Activated naive CD4-positive, alpha-beta T cell treated with anti-CD3 and anti-CD28 coated beads, Interleukin-2, amount 50 U/mL, for 24 hours (primary cell): ENCODE measurements around the gene LRMDA.
"Not testable (repeated sequence)": the region's sequence is repeated elsewhere in the genome, so short reads cannot be mapped to it uniquely, and the experiment has no call there.

Source experiments
- H3K27ac Mint-ChIP-seq: one replicate; pipeline ENCODE4 v1.8.0; 2021; ENCODE audit warnings: mild to moderate bottlenecking, mixed read lengths
- H3K27me3 Mint-ChIP-seq: one replicate; pipeline ENCODE4 v1.8.0; 2021; ENCODE audit warnings: mixed read lengths
- H3K36me3 Mint-ChIP-seq: one replicate; pipeline ENCODE4 v1.8.0; 2021; ENCODE audit warnings: mixed read lengths
- H3K4me1 Mint-ChIP-seq: one replicate; pipeline ENCODE4 v1.8.0; 2021; ENCODE audit warnings: mixed read lengths
- H3K4me3 Mint-ChIP-seq: one replicate; pipeline ENCODE4 v1.8.0; 2021; ENCODE audit warnings: mild to moderate bottlenecking, mixed read lengths
- H3K9me3 Mint-ChIP-seq: one replicate; pipeline ENCODE4 v1.8.0; 2021; ENCODE audit warnings: mixed read lengths

Gene LRMDA

GRCh38 chr10:76492026-76492425, 1060.6 kb downstream of the LRMDA start:
- H3K4me3 Mint-ChIP-seq = no peak overlapping the region
- H3K36me3 Mint-ChIP-seq = no peaks in the 10 kb centered on the region
- no peaks in the 10 kb centered on the region for H3K4me1 Mint-ChIP-seq
- peaks cover 37% of the 10 kb centered on the region for H3K9me3 Mint-ChIP-seq
- no peak overlapping the region for H3K27ac Mint-ChIP-seq
- H3K27me3 Mint-ChIP-seq = no peaks in the 10 kb centered on the region

GRCh38 chr10:76492678-76493472, 1061.5 kb downstream of the LRMDA start:
- H3K27me3 Mint-ChIP-seq = no peaks in the 10 kb centered on the region
- H3K4me1 Mint-ChIP-seq = no peaks in the 10 kb centered on the region
- H3K36me3 Mint-ChIP-seq = no peaks in the 10 kb centered on the region
- no peak overlapping the region for H3K4me3 Mint-ChIP-seq
- peaks cover 34% of the 10 kb centered on the region for H3K9me3 Mint-ChIP-seq
- H3K27ac Mint-ChIP-seq = no peak overlapping the region

- Mint-ChIP-seq H3K27me3 (no peaks in the 10 kb centered on the region), H3K27ac (no peak overlapping the region), H3K36me3 (no peaks in the 10 kb centered on the region), H3K4me3 (no peak overlapping the region), H3K4me1 (no peaks in the 10 kb centered on the region), H3K9me3 (peaks cover 12% of the 10 kb centered on the region)
Observed at GRCh38 chr10:76497666-76498065, 1066.2 kb downstream of the LRMDA start.

DNA sequence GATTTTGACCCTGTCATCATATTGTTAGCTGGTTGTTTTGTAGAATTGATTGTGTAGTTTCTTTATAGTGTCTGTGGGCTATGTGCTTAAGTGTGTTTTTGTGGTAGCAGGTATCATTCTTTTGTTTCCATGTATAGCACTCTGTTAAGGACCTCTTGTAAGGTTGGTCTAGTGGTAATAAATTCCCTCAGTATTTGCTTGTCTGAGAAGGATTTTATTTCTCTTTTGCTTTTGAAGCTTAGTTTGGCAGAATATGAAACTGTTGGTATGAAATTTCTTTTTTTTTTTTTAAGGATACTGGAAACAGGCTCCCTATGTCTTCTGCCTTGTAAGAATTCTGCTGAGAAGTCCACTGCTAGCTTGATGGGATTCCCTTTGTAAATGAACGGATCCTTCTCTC, 1073.4 kb downstream of the LRMDA start:
- Mint-ChIP-seq H3K4me3 (no peak overlapping the region), H3K9me3 (peaks cover 40% of the 10 kb centered on the region), H3K27me3 (peaks cover 2% of the 10 kb centered on the region), H3K4me1 (no peaks in the 10 kb centered on the region), H3K27ac (no peak overlapping the region), H3K36me3 (no peaks in the 10 kb centered on the region)

DNA sequence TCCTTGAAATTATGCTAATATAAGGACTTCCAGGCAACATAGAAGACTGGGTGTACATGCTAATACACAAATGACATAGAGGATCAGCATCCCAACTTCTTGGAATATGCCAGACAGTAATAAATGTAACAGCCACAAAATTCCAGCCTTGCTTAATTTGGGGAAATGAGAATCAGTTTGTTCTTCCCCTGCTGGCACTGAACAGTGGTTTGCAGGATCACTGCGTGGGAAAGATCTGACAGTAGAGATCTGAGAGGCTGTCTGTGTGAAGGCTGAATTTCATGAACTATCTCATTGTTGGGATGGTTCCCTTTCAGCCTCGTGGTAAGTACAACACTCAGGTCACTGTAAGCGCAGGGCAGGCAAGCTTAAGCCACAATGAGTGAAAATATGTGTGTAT, 1078.0 kb downstream of the LRMDA start:
- Mint-ChIP-seq H3K9me3 (peaks cover 22% of the 10 kb centered on the region), H3K4me3 (no peak overlapping the region), H3K4me1 (no peaks in the 10 kb centered on the region), H3K27me3 (peaks cover 2% of the 10 kb centered on the region), H3K36me3 (no peaks in the 10 kb centered on the region), H3K27ac (no peak overlapping the region)

DNA sequence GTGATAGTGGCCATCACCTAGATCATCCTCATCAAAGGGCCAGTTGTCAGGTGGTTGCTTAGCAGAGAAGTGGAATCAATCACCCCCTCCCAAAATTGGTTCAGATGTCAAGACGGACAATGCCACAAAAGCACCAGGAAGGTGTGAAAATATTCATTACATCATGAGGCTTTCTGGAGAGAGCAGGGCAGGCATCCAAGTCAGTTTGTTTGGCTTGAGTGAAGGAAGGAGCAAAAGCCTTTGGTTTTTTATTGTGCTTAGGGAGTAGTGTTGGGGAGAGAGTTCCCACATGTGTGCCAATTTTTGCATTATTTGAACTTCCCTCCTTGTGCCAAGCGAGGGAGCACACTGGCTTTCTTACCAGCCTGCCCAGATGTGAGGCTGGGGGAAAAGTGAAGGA, 1082.9 kb downstream of the LRMDA start:
- no peaks in the 10 kb centered on the region for H3K36me3 Mint-ChIP-seq
- no peak overlapping the region for H3K27ac Mint-ChIP-seq
- no peak overlapping the region for H3K4me3 Mint-ChIP-seq
- no peaks in the 10 kb centered on the region for H3K27me3 Mint-ChIP-seq
- H3K4me1 Mint-ChIP-seq = no peaks in the 10 kb centered on the region
- H3K9me3 Mint-ChIP-seq = no peaks in the 10 kb centered on the region

GRCh38 chr10:76514869-76515268, 1083.4 kb downstream of the LRMDA start:
- no peak overlapping the region for H3K27ac Mint-ChIP-seq
- no peaks in the 10 kb centered on the region for H3K27me3 Mint-ChIP-seq
- no peaks in the 10 kb centered on the region for H3K36me3 Mint-ChIP-seq

DNA sequence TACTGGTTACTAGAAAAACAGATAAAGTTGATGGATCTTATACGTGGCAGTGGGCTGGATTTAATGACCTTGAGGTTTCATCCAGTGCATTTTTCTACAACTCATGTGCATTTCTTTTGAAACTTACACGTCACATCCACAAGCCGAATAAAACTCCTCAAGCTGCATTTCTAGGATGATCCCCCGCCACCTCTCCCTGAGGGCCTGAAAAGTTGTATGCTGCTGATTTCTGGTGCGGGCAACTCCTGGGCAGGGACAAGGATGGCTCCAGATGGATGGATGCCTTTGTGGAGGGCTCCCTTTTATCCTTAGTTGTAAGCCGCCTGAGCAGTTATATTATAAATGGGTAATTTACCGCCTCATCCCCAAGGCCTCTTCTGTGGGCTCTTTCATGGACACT, 1091.1 kb downstream of the LRMDA start:
- Mint-ChIP-seq H3K4me1 (no peaks in the 10 kb centered on the region), H3K36me3 (no peaks in the 10 kb centered on the region), H3K4me3 (no peak overlapping the region), H3K27me3 (no peaks in the 10 kb centered on the region), H3K27ac (no peak overlapping the region), H3K9me3 (peaks cover 5% of the 10 kb centered on the region)

More at GRCh38 chr10:76514869-76515268, 1083.4 kb downstream of the LRMDA start:
- Mint-ChIP-seq H3K4me1 (no peaks in the 10 kb centered on the region), H3K4me3 (no peak overlapping the region), H3K9me3 (no peaks in the 10 kb centered on the region)

- Mint-ChIP-seq H3K9me3 (peaks cover 5% of the 10 kb centered on the region), H3K27me3 (no peaks in the 10 kb centered on the region), H3K36me3 (no peaks in the 10 kb centered on the region), H3K4me3 (no peak overlapping the region), H3K27ac (no peak overlapping the region), H3K4me1 (no peaks in the 10 kb centered on the region)
Observed at GRCh38 chr10:76523246-76523645, 1091.8 kb downstream of the LRMDA start.

DNA sequence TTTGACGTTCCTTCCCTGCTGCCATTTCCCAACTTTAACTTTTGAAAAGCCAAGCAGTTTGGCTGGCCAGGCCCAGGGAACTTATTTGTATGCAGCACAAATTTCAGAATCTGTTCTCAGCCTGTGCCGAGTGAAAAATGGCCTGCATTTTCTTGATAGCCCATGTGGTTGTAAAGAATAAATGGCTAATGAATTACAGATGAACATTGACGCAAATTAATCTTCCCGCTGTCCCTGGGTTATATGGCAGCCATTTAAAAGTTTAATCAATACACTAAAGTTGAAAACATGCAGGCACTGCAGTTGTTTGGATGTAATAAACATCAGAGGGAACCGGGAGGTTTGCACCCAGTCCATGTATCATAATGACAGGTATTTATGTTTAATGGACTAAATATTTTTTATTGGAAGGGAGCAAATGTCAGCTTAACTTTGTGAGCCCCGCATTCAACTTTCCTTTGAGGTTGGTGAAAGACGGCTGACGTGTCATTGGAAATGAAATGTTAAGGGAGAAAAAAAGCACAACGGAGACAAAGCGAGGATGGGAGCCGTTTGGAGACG, 1092.4 kb downstream of the LRMDA start:
- no peak overlapping the region for H3K4me3 Mint-ChIP-seq
- no peaks in the 10 kb centered on the region for H3K4me1 Mint-ChIP-seq
- H3K27me3 Mint-ChIP-seq = no peaks in the 10 kb centered on the region
- H3K27ac Mint-ChIP-seq = no peak overlapping the region
- peaks cover 5% of the 10 kb centered on the region for H3K9me3 Mint-ChIP-seq
- H3K36me3 Mint-ChIP-seq = no peaks in the 10 kb centered on the region

- H3K4me3 Mint-ChIP-seq, H3K4me1 Mint-ChIP-seq, H3K27ac Mint-ChIP-seq, H3K9me3 Mint-ChIP-seq, H3K27me3 Mint-ChIP-seq, H3K36me3 Mint-ChIP-seq: not testable (repeated sequence)
Observed at GRCh38 chr10:76526833-76527232, 1095.4 kb downstream of the LRMDA start.

GRCh38 chr10:76540331-76540730, 1108.9 kb downstream of the LRMDA start:
- Mint-ChIP-seq H3K4me3 (no peak overlapping the region), H3K4me1 (no peaks in the 10 kb centered on the region), H3K36me3 (no peaks in the 10 kb centered on the region), H3K27ac (no peak overlapping the region), H3K9me3 (no peaks in the 10 kb centered on the region), H3K27me3 (peaks cover 3% of the 10 kb centered on the region)

DNA sequence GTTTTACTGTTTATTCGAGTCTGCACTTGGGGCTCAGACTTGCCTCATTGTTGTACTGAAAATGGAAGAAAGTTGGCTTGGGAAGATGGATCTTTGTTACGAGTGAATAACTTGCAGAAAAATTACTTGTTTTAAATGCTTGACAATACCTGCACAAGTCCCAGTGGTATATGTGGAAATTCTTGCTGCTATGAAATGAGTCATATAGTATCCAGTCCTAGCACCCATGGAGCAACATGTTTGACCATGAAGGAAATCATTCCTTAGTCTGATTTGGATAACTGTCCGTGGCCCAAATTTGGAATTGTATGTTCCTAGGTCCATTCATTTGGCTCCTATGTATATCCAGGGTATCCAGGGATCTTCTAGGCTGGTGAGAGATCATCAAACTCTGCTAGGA, 1109.4 kb downstream of the LRMDA start:
- no peaks in the 10 kb centered on the region for H3K4me1 Mint-ChIP-seq
- H3K9me3 Mint-ChIP-seq = no peaks in the 10 kb centered on the region
- no peaks in the 10 kb centered on the region for H3K36me3 Mint-ChIP-seq
- H3K27ac Mint-ChIP-seq = no peak overlapping the region
- H3K27me3 Mint-ChIP-seq = peaks cover 3% of the 10 kb centered on the region
- no peak overlapping the region for H3K4me3 Mint-ChIP-seq

- Mint-ChIP-seq H3K4me3 (no peak overlapping the region), H3K27ac (no peak overlapping the region), H3K9me3 (no peaks in the 10 kb centered on the region), H3K36me3 (no peaks in the 10 kb centered on the region), H3K4me1 (no peaks in the 10 kb centered on the region), H3K27me3 (peaks cover 3% of the 10 kb centered on the region)
Observed at GRCh38 chr10:76541852-76542251, 1110.4 kb downstream of the LRMDA start.

- Mint-ChIP-seq H3K27ac (no peak overlapping the region), H3K9me3 (no peaks in the 10 kb centered on the region), H3K4me1 (no peaks in the 10 kb centered on the region), H3K36me3 (no peaks in the 10 kb centered on the region), H3K4me3 (no peak overlapping the region), H3K27me3 (peaks cover 3% of the 10 kb centered on the region)
Observed at GRCh38 chr10:76542307-76542930, 1111.0 kb downstream of the LRMDA start.

DNA sequence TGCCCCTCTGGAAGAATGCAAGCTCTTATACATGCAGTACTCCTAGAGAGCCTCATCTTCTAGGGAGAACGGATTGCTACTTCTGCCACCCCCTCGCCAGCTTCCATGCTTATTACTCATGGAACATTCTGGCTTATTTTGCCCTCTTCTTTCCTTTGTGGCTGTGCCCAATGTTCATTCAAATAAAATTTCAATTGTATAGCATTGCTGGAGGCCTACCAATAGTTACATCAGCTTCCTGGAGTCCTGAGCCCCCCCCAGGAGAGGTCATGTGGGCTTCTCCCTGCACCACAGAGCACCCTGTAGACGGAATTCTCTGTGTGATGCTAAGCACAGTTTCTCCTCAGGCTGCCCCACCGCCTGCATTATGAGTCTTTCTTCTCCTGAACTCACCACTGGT, 1112.2 kb downstream of the LRMDA start:
- Mint-ChIP-seq H3K9me3 (no peaks in the 10 kb centered on the region), H3K4me1 (no peaks in the 10 kb centered on the region), H3K27me3 (peaks cover 3% of the 10 kb centered on the region), H3K4me3 (no peak overlapping the region), H3K27ac (no peak overlapping the region), H3K36me3 (no peaks in the 10 kb centered on the region)
